Tibial artery (tissue), 4 donors: ENCODE results near the gene NOXO1.

Experiments
- DNase-seq, 2 donors: peaks; one replicate each; pipeline ENCODE4 v3.0.0-alpha.2; 2019
- H3K27ac ChIP-seq, 2 donors: fragments of 200-600 bp; sonication (generic) in 1 of 2; 1 replicate in 1 of 2; 2 replicates in 1 of 2; pipeline ENCODE4 v1.5.1; 2018 to 2019; ENCODE audit warnings: mild to moderate bottlenecking in 1 of 2
- H3K27me3 ChIP-seq, 2 donors: fragments of 200-600 bp; sonication (generic) in 1 of 2; one replicate each; pipeline versions ENCODE4 v1.5.1 to v1.6.0; 2016 to 2019
- H3K36me3 ChIP-seq, 3 donors: fragments of 200-600 bp; sonication (generic) in 2 of 3; one replicate each; pipeline ENCODE4 v1.5.1; 2016 to 2019; ENCODE audit warnings: mild to moderate bottlenecking in 2 of 3
- H3K4me1 ChIP-seq, 4 donors: fragments of 200-600 bp; sonication (generic) in 2 of 4; 1 replicate in 3 of 4; 2 replicates in 1 of 4; pipeline ENCODE4 v1.5.1; 2016 to 2019
- H3K4me3 ChIP-seq, 2 donors: fragments of 200-600 bp; sonication (generic) in 1 of 2; 1 replicate in 1 of 2; 2 replicates in 1 of 2; pipeline ENCODE4 v1.5.1; 2018 to 2019; ENCODE audit warnings: mild to moderate bottlenecking in 2 of 2
- H3K9me3 ChIP-seq, 3 donors: fragments of 200-600 bp; sonication (generic) in 1 of 3; one replicate each; pipeline ENCODE4 v1.5.1; 2016 to 2019
- intact Hi-C: fragments of 100-400 bp; cut with DNase I; formaldehyde crosslinking; loops from one replicate; pipeline ENCODE4 v1.15.0; 2023; ENCODE audit warnings: low total_unique reads
- TF ChIP-seq, protein P1 (sequence below), 2 experiments: fragments of 200-600 bp in 1 of 2; fragments of 450-650 bp in 1 of 2; IDR thresholded peaks; one replicate each; pipeline ENCODE4 v1.5.1; 2017 to 2019; ENCODE audit warnings: antibody characterized with exemption in 2 of 2, mild to moderate bottlenecking in 1 of 2, moderate library complexity in 1 of 2

Gene NOXO1

DNA sequence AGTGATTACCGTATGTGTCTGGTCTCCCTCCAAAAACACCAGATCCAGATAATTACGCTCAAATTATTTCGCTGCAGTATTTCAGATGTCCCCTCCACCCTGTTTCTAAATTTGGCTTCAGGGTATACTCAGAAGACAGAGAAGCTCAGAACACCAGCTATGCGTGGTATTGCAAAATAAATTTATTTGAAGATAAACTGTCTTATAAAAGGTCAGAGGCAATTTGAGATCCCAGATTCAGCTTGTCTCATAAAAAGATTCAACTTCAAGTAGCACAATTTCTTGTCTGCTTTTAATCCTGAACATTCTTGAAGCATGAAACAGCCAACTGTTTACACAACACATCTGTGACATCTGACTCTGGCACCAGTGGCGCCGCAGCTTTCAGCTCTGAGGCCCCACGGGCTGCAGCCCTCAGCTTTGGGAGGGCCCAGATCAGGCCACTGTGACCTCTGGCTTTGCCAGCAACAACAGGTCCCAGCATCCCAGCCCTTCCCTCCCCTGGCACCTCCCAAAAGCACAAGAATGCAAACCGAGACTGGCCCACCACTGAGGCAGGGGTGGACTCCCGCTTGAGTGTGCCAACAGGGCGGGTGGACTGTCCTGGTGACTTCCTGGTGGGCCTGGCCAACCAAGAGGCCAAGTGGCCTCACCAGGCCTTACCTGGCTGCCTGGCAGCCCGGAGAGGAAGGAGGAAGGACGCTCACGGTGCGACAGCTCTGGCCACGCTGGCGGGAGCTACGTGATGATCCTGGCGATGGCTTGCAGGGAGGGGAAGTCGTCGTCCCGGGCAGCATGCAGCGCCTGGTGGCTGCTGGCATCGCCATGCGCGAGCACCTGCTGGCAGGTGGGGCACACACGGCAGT is 16.5 kb upstream of the NOXO1 start:
- DNase-seq = no peak
- H3K27ac ChIP-seq = no peak overlapping the region
- H3K27me3 ChIP-seq = peaks cover 0 to 5% of the 10 kb centered on the region in 2 donors
- no peaks in the 10 kb centered on the region for H3K4me1 ChIP-seq
- no peaks in the 10 kb centered on the region for H3K9me3 ChIP-seq
- TF ChIP-seq, protein P1, sequence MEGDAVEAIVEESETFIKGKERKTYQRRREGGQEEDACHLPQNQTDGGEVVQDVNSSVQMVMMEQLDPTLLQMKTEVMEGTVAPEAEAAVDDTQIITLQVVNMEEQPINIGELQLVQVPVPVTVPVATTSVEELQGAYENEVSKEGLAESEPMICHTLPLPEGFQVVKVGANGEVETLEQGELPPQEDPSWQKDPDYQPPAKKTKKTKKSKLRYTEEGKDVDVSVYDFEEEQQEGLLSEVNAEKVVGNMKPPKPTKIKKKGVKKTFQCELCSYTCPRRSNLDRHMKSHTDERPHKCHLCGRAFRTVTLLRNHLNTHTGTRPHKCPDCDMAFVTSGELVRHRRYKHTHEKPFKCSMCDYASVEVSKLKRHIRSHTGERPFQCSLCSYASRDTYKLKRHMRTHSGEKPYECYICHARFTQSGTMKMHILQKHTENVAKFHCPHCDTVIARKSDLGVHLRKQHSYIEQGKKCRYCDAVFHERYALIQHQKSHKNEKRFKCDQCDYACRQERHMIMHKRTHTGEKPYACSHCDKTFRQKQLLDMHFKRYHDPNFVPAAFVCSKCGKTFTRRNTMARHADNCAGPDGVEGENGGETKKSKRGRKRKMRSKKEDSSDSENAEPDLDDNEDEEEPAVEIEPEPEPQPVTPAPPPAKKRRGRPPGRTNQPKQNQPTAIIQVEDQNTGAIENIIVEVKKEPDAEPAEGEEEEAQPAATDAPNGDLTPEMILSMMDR (IDR thresholded peaks at IDR 0.05) = no peak
- H3K36me3 ChIP-seq = peaks cover 50 to 61% (median 52%) of the 10 kb centered on the region in 3 donors
- no peak overlapping the region for H3K4me3 ChIP-seq
- intact Hi-C loops = no loop called here

DNA sequence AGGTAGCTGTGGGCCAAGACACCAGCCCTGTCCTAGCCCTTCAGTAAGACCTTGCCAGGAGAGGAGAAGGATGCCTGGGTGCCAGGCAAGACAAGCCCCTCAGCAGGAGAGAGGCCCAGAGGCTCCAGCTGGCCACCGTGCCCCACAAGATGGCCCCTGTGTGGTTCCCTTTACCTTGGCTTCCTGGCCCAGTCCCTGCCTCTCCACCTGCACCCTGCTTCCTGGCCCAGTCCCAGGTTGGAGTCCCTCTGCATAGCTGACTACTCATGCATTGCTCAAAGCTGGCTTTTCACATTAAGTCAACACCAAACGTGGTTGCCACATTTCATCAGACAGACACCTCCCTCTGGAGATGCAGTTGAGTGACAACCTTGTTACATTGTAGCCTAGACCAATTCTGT is 12.5 kb upstream of the NOXO1 start:
- H3K4me3 ChIP-seq = no peak overlapping the region
- intact Hi-C loops = no loop called here
- H3K27me3 ChIP-seq = peaks cover 3 to 43% of the 10 kb centered on the region in 2 donors
- H3K9me3 ChIP-seq = no peaks in the 10 kb centered on the region
- H3K4me1 ChIP-seq = peaks cover 0 to 35% (median 30%) of the 10 kb centered on the region in 4 donors
- no peak for DNase-seq
- TF ChIP-seq, protein P1 (IDR thresholded peaks at IDR 0.05) = no peak
- H3K36me3 ChIP-seq = peaks cover 11 to 21% (median 17%) of the 10 kb centered on the region in 3 donors
- H3K27ac ChIP-seq = no peak overlapping the region

GRCh38 chr16:1992704-1993317 is 11.5 kb upstream of the NOXO1 start:
- intact Hi-C loops = no loop called here
- Histone ChIP-seq H3K9me3 (no peaks in the 10 kb centered on the region), H3K36me3 (peaks cover 2 to 12% (median 7%) of the 10 kb centered on the region in 3 donors), H3K4me3 (peak overlapping the region in 1 of 2 donors; percentile 42), H3K27ac (no peak overlapping the region), H3K4me1 (peaks cover 0 to 35% (median 30%) of the 10 kb centered on the region in 4 donors), H3K27me3 (peaks cover 3 to 48% of the 10 kb centered on the region in 2 donors)
- no peak for DNase-seq
- TF ChIP-seq, protein P1 (IDR thresholded peaks at IDR 0.05) = no peak

DNA sequence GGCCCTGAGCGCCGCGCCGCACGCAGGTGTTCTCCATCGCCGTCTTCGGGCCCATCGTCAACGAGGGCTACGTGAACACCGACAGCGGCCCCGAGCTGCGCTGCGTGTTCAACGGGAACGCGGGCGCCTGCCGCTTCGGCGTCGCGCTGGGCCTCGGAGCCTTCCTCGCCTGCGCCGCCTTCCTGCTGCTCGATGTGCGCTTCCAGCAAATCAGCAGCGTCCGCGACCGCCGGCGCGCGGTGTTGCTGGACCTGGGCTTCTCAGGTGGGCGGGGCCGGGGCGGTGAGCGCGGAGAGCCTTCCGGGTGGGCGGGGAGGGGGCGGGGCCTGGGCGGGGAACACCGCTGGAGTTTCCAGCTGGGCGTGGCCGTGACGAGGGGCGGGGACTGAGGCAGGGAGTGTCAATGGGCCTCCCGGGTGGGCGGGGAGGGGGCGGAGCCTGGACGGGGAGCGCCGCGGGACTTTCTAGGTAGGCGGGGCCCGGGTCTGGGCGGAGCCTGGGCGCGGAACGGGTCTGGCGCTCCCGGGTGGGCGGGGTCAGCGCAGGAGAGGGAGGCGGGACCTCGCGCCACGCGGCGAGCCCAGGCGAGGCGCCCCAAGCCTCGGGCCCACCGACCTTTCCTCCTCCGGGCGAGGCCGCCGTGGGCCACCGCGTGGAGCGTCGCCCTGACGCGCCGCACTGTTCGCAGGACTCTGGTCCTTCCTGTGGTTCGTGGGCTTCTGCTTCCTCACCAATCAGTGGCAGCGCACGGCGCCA is 10.9 kb upstream of the NOXO1 start:
- H3K36me3 ChIP-seq = peaks cover 0 to 14% (median 4%) of the 10 kb centered on the region in 3 donors
- no peaks in the 10 kb centered on the region for H3K9me3 ChIP-seq
- H3K27me3 ChIP-seq = peaks cover 3 to 48% of the 10 kb centered on the region in 2 donors
- peak; percentile 90 to 92 for DNase-seq
- intact Hi-C loops = no loop called here
- H3K4me1 ChIP-seq = peaks cover 0 to 35% (median 30%) of the 10 kb centered on the region in 4 donors
- no peak overlapping the region for H3K27ac ChIP-seq
- peak overlapping the region; percentile 41 to 42 for H3K4me3 ChIP-seq
- TF ChIP-seq, protein P1 (IDR thresholded peaks at IDR 0.05) = no peak

DNA sequence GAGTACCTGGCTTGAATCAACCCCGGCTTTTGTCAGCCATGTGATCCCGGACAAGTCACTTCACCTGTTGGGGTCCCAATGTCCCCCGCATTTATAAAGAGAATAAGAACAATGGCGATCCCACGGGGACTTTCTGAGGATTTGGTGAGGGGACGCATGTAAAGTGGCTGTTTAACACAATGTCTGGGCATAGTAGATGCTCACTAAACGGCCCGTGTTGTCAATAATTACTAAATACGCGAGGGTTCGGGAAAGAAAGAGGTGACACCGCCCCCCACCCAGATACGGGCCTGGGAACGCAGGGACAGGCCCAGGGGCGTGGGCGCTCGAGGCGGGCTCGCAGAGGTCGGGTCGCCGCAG is 10.3 kb upstream of the NOXO1 start:
- Histone ChIP-seq H3K9me3 (no peaks in the 10 kb centered on the region), H3K27ac (no peak overlapping the region), H3K4me3 (peak overlapping the region; percentile 41 to 42), H3K27me3 (peaks cover 3 to 48% of the 10 kb centered on the region in 2 donors), H3K36me3 (peaks cover under 1 to 14% (median 1%) of the 10 kb centered on the region in 3 donors), H3K4me1 (peaks cover 0 to 35% (median 30%) of the 10 kb centered on the region in 4 donors)
- intact Hi-C loops = no loop called here
- TF ChIP-seq, protein P1 (IDR thresholded peaks at IDR 0.05) = no peak
- no peak for DNase-seq
